Measurements from ENCODE around the gene IGSF21. TPM values are rescaled to one million over a fixed set of nuclear protein-coding genes. Genes with fewer than 3 reads are reported as not detected.

IGSF21 gene
- total RNA-seq, 1 donor from 2014 or later, result 1.8 TPM

DNA sequence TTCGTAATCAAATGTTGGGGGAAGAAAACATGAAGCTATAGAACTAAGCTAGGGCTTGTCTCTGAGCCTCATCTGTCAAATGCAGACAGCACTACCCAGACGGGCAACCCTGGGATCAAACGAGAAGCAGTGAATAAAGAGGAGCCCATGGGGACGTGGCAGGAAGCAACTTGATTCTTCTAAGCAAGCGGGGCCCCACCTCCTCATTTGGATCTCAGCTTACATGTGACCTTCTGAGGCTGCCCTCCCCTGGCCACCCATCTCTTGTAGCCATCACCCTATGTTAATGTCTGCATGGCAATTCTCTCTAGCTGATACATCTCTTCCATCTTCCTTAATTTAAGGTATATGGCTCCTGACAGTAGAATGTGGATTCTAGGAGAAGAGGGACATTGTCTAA lies 171.3 kb downstream of the IGSF21 start:
- ATAC-seq (no peak), DNase-seq (no peak)
- intact Hi-C loops (cut with micrococcal nuclease), result no loop called here

DNA sequence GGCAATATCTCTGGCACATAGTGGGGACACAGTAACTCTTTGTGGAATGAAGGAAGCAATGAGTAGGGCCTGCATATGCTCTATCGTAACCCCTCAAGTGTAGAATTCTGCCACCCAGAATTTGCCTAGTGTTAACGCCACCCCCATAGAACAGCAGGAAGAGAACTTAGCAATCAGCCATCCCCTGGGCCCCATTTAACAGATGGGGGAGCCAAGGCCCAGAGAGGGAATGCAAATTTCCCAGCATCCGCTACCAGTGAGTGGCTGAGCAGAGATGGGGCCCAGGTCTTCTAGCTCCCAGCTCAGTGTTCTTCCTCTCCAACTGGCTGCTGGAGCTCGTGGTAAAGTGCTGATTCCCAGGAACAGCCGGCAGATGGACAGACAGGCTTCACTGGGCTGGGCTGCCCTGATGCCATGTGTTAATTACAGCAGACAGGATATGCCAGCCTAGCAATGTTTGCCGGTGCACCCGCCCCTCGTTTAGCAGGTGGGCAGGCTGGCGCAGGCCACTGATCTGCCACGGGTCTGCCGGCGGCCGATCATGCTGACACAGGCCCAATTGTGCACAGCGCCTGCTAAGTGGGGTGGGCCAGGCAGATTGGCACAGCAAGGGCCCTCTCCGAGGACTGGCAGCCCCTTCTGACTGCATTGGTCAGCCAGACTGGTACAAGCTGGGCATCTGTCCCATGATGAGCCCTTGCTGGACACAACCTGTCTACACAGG lies 171.9 kb downstream of the IGSF21 start:
- ATAC-seq, result no peak
- intact Hi-C loops (cut with micrococcal nuclease), result no loop called here
- no peak for DNase-seq

DNA sequence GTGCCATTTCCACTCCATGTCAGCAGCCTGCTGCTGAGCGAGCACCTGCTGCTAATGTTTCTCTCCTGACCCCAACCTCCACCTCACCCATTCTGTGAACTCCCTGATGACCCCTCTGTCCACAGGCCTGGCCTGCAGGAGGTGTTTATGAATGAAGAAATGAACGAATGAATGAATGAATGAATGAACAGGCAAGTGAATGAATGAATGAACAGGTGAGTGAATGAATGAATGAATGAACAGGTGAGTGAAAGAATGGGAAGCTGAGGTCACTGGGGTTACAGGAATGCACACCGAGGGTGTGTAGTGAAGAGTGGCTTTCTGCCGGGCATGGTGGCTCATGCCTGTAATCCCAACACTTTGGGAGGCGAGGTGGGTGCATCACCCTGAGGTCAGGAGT lies 173.4 kb downstream of the IGSF21 start:
- intact Hi-C loops (cut with micrococcal nuclease), result no loop called here
- ATAC-seq, result no peak
- DNase-seq, result no peak

DNA sequence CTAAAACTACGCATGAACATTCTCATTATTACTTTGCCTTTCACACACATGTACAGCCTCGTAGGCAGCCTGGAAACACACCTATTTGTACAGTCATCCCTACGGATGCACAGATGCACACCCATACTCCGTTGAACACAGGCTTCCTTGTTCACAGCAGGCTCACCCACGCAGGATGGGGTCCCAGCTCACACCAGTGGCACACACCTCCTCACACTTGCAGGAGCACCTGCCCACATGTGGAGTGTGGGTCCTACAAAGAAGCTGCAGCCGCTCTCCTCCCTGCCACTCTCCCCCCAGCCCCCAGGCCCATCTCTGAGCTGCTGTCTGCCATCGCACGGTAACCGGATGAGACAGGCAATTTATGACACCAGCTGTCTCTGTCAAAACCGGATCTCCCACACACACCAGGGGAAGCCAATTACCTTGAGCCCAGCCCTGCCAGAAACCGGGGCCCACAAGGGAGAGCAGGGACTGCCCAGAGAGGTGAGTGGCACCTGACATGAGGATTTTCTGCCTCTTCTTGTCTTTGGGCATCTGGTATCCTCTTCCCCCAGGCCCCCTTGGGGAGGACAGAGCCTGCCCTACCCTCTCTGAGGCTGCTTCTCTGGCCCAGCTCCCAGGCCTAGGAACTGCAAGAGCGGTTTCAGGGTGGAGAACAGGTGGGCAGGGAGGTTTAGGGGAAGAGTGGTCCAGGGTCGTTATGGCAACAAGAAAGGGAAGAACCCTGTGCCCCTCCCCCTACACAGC lies 175.4 kb downstream of the IGSF21 start:
- no peak for ATAC-seq
- intact Hi-C loops (cut with micrococcal nuclease), result no loop called here
- DNase-seq, result no peak

DNA sequence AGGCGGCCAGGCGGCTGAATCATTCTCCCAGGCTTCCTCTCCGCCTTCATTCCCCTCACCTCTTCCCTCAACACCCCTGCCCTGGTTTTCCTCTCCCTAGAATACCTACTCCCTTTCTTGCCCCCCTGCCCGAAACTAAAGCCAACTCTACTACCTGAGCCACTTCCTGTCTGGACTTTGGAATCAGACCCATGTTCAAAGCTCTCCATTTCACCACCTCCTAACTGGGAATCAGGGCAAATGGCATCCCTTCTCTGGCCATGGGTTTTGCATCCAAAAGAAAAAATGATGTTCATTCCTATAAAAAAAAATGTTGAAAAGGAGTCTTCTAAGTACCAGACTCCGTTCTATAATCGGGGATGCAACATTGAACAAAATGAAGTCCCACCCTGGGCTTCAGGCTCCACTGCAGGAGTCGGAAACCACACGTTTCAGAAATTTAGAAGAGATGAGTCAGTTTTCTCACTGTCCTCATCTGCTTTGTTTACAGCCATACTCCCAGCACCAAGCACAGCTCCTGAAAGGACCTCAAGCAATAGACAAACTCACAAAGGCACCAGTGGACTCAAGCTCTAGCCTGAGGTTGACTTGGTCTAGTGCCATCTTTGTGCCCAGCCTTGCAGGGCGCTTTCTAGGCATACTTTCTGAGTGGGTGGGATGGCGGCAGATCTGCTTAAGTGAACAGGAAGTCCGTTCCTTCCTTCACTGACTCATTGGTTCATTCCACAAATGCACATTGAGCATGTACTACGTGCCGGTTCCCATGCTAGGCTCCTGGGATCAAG lies 176.2 kb downstream of the IGSF21 start:
- DNase-seq (no peak), ATAC-seq (no peak)
- intact Hi-C loops (cut with micrococcal nuclease), result no loop called here

DNA sequence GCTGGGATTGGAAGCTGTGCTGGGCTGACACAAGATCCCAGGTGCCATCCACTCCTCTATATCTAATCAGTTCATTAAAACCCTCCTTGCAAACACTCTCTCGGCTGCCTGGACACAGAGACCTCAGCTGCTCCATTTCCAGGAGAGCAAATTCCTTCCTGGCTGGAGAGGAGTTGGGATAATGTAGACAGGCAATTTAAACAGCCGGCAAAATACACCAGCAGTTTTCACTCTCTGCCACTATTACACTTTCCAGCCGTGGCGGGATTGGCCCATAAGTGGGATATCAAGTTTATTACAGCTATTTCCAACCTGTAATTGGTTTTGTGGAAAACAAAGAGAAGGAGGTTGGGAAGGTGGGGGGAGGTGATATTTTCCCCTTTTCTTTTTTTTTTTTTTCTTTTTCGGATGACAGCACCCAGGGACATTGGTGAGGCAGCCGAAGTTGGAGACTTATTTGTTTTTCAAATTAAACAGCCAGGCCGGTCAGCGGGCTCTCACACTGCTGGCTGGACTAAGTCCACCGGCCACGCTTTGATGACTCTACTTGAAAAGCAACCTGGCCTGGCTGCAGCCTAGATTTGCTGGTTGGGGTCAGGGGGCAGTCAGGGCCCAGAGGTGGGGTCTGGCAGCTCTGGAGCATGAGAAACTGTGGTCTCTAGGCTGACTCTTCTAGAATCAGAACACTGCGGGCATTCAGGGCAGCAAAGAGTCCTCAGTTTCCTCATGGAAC lies 177.4 kb downstream of the IGSF21 start:
- DNase-seq, result no peak
- no peak for ATAC-seq
- intact Hi-C loops (cut with micrococcal nuclease), result no loop called here

DNA sequence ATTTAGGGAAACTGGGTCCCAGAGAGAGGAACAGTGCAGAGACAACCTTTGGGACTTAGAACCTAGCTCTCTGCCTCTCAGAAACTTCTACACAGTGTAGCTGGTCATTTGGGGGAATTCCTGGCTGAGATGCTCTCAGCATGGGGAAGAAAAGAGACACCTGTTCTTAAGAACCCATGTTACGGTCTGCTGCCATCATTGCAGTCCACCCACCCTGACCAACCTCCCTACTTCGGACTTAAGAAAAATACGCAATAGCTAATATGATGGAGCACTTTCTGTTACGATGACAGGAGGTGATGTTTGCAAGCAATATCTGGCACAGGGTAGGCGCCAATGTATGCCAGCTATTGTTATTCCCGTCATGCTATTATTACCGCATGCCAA lies 177.9 kb downstream of the IGSF21 start:
- DNase-seq (no peak), ATAC-seq (no peak)
- intact Hi-C loops (cut with micrococcal nuclease), result no loop called here

DNA sequence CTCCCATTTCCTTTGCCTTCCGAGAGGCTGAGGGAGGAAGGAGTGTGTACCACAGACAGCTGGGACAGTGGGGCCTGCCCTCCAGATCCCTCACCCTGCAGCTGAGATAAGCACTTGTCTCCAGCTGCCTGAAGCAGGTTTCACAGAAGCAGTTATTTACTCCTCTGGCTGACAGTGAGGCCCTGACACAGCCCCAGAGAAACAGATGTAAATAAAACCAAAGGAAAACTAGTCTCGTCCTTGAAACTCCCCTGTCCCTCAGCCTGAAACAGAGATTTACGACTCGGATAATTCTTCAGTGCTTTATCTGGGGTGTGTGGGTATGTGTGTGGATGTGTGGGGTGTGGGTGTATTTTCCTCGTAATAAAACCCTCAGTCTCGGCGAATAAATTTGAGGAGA lies 181.1 kb downstream of the IGSF21 start:
- intact Hi-C loops (cut with micrococcal nuclease), result no loop called here

DNA sequence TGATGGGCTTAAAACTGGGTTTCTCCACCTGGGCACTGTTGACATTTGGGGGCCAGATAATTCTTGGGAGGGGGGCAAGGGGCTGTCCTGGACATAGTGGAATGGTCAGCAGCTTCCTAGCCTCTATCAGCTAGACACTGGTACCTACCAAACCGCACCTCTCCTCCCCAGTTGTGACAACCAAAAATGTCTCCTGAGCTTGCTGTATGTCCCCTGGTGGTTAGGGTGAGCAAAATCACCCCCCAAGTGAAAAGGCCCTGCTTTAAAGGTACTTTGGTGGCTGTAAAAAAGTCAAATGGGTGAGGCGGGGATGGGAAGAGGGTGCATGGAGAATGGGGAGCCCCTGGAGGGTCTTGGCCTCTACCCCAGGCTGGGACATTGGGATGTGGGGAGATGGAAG lies 182.0 kb downstream of the IGSF21 start:
- intact Hi-C loops (cut with micrococcal nuclease), result no loop called here
- DNase-seq (no peak), ATAC-seq (no peak)

More for the DNA sequence above, 181.1 kb downstream of the IGSF21 start:
- no peak for ATAC-seq
- no peak for DNase-seq

DNA sequence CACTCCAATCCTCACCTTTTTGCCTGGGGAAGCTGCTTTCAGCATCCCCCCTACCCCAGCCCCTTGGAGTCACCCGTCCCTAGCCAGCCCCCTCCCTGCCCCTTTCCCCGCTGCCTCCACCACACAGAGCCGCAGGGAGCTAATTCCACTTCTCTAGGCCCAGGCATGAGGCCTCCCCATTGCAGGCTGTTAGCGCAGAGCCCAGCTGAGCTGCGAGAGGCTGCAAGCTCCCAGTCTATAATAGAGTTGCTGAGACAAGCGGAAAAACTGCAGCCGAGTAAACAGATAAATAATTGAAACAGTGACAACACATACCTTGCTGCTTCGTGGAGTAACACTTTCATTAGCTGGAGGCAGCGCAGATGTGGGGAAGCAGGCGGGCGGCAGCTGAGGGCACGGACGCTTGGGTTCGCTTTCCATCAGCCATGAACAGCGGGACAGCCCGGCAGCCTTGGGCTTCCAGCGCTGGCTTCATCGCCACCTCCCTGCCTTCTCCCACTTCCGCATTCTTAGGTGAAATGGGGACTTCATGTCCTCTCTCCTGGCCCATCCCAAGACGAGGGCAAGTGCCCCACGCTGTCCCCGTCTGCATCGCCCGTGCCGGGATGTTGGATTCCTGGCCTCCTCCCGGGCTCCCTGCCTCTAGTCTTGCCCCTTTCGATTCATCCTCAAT lies 183.3 kb downstream of the IGSF21 start:
- no peak for ATAC-seq
- intact Hi-C loops (cut with micrococcal nuclease), result no loop called here
- no peak for DNase-seq

DNA sequence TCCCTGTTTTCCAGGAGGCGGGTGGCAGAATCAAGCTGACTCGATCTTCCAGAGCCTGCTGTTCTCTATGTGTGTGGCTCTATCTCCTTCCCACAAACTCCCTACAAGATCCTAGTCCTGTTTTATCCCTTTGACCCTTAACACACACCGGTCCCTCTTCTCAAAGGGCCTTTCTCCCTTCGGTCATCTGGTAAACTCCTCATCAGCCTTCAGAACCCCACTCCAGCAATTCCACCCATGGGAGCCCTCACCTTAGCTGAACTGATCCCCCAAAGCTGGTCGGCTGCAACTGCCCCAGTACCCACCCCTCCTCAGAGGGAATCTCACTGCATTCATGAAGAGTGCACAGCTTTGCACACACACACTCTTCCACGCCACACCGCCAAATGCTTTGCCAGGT lies 184.9 kb downstream of the IGSF21 start:
- intact Hi-C loops (cut with micrococcal nuclease), result no loop called here
- DNase-seq (no peak), ATAC-seq (no peak)

DNA sequence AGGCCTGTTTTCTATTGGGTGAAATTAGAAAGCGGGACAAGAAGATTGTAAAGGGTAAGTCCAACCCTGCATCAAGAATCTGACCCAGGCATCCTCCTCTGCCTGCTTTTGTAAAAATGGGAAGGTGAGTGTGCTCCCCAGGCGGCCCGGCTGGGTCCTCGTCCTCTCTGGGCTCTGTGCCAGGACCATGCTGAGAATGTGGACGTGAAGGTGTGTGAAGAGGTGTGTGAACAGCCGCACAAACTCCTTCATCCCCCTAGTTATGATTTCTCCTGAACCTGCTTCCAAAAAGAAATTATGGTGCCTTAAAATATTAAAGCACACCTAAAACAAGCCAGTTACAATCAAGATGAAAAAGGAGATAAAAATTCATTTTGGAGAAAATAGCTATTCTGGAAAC lies 185.7 kb downstream of the IGSF21 start:
- intact Hi-C loops (cut with micrococcal nuclease), result no loop called here
- no peak for DNase-seq
- no peak for ATAC-seq

DNA sequence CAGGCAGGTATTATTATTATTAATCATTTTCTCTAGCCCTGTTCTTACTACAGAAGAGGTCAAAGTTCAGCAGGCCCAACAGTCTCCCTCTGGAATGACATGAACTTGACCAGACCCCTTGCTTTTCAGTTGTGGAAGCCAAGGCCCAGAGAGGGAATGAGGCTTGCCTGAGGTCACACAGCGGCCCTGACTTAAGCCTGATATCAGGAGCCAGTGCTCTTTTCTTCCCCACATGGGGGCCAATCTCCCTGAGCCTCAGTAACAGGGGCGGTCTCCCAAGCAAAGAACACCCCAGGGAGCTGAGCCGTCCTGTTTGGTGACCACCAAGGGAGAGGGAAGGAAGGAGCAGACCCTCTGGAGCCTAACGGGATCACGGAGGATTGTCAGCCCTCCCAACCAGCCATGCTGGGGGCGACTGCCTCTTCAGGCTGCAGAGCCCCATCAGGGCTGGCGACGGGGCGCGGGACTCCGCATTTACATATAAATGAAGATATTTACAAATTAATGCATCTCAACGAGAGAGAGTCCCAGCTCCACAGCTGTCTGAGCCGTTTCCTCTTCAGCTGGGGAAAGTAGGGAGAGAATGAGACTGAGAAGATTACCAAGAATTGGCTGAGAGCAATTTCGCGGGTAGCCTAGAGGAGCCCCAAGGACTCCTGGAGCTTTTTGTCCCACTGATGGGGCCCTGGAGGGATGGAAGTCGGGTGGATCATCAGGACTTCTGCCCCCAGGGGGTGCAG lies 187.0 kb downstream of the IGSF21 start:
- DNase-seq (no peak), ATAC-seq (no peak)
- intact Hi-C loops (cut with micrococcal nuclease), result no loop called here

DNA sequence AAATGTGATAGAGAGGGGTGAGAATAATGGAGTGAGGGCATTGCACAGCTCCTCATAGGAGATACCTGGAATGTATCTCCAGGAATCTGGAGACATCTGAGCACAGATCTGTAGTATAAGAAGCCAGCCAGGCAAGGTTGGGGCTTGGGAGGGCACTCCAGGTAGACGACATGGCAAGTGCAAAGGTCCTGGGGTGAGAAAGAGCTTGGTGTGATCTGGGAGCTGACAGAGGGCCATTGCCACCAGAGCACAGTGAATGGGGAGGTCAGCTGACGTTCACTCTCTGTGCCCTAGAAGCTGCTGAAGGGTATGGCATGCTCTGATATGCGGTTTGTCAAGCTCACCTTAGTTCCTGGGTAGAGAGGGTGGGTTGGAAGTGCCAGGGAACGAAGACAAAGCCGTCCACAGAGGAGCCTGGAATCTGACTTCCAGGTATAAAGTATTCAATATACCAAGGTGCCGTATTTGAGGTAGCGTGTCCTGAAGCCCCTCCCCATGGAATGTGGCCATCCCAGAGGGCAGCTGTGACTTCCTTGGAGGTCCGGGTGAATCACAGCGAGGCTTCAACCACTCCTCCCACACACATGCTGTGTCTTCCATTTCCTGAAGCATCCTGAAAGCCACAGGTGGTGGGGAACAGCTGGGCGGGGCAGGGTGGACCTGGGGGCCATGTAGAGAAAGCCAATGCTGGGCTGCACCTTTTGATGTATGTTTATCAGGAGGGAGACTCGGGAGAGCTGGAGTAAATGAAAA lies 190.5 kb downstream of the IGSF21 start:
- no peak for ATAC-seq
- intact Hi-C loops (cut with micrococcal nuclease), result no loop called here
- DNase-seq, result no peak

DNA sequence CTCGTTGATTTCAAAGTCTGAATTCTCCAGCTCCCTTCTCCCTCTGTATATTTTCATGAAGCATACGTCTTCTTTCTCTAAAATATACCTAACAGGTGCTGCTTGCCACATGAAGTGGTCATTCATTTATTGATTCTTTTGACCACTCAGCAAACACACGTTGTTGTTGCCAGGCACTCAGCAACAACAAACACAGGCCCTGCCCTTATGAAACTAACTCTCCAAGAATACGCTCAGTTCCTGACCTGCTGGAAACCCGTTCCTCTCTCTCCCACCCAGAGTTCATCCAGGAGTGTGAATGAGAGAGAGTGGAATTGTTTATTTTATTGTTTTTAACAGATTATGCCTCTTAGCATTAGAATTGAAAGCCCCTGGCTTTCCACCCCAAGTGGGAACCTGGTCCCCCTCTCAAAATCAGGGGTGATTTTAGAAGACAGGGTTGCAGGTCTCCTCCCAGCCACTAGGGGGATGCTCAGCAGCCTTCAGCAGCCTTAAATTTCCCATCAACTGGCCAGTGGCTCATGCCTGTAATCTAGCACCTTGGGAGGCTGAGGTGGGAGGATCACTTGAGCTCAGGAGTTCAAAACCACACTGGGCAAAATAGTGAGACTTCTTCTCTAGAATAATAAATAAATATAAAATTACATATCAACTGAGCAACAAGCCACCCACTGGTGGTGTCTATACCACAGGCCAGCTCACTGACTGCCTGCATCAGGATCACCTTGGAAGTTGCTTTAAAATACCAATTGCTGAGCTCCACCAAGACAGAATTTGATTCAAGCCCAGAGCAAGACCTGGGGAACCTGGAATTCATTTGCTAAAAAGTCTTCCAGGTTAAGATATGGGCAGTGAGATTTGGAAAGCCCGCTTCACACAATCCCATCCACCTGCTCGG lies 192.1 kb downstream of the IGSF21 start:
- DNase-seq, result no peak
- intact Hi-C loops (cut with micrococcal nuclease), result no loop called here

DNA sequence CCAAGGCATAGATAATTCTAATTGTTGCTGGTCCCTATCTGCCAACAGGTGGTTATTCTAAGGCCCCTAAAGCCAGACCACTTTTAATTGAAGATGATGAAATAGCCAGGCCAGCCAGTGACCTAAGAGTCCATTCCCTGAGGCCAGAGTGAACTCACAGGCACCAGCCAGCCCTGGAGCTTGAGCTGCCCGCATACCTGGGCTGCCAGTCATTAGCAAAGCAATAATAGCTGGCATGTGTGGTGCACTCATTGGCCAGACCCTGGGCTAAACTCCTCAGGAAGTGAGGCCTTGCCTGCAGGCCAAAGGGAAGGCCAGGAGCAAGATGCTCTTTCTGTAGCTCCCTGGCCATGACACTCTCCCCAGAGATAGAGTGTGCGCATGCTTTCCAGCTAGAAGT lies 192.8 kb downstream of the IGSF21 start:
- DNase-seq, result no peak
- no peak for ATAC-seq
- intact Hi-C loops (cut with micrococcal nuclease), result no loop called here

More for the DNA sequence above, 192.1 kb downstream of the IGSF21 start:
- ATAC-seq, result no peak

Data from left ventricle myocardium superior (tissue), 1 donor.